ENCODE results near the gene CNPY2. TPM values are rescaled to one million over a fixed set of nuclear protein-coding genes. Genes with fewer than 3 reads are reported as not detected.

Gene CNPY2
- total and polyA plus RNA-seq, 2 of the 13 experiments (the other 11 are each of a cell fraction or from before 2014, with no cell fraction given) = 285 to 356 TPM

GRCh38 chr12:56267443-56268071 is 48.2 kb downstream of the CNPY2 start (continued):
- TF ChIP-seq AKAP8 (CRISPR knock-in tag; IDR thresholded peaks at IDR 0.05) (no peak), PAF1 (CRISPR knock-in tag; IDR thresholded peaks at IDR 0.05) (no peak), NFIC (IDR thresholded peaks at IDR 0.05; ENCODE audit: low read length) (no peak), HOMEZ (CRISPR knock-in tag; IDR thresholded peaks at IDR 0.05; ENCODE audit: low read depth) (no peak), ZNF574 (CRISPR knock-in tag; IDR thresholded peaks at IDR 0.05) (no peak), REL (CRISPR knock-in tag; conservative IDR thresholded peaks at IDR 0.05) (no peak), ZNF292 (CRISPR knock-in tag; IDR thresholded peaks at IDR 0.05; ENCODE audit: borderline replicate concordance, low read depth) (no peak), ZNF430 (CRISPR knock-in tag; IDR thresholded peaks at IDR 0.05) (peak; percentile 10; the same call in 1 of the 2 replicates), ZNF552 (CRISPR knock-in tag; IDR thresholded peaks at IDR 0.05; ENCODE audit: borderline replicate concordance) (no peak), CBX1 (IDR thresholded peaks at IDR 0.05; ENCODE audit: low read depth) (peak; percentile 11), CCDC6 (CRISPR knock-in tag; IDR thresholded peaks at IDR 0.05) (no peak), ARNT2 (CRISPR knock-in tag; IDR thresholded peaks at IDR 0.05; ENCODE audit: low read depth) (no peak), ZSCAN29 (CRISPR knock-in tag; conservative IDR thresholded peaks at IDR 0.05) (no peak), RXRB (CRISPR knock-in tag; IDR thresholded peaks at IDR 0.05; ENCODE audit: borderline replicate concordance) (peak; percentile 97), ZNF773 (CRISPR knock-in tag; IDR thresholded peaks at IDR 0.05; ENCODE audit: borderline replicate concordance) (no peak)
- TF ChIP-seq, protein P1, sequence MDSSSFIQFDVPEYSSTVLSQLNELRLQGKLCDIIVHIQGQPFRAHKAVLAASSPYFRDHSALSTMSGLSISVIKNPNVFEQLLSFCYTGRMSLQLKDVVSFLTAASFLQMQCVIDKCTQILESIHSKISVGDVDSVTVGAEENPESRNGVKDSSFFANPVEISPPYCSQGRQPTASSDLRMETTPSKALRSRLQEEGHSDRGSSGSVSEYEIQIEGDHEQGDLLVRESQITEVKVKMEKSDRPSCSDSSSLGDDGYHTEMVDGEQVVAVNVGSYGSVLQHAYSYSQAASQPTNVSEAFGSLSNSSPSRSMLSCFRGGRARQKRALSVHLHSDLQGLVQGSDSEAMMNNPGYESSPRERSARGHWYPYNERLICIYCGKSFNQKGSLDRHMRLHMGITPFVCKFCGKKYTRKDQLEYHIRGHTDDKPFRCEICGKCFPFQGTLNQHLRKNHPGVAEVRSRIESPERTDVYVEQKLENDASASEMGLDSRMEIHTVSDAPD (CRISPR knock-in tag; IDR thresholded peaks at IDR 0.05) = no peak
- TF ChIP-seq, protein P2, sequence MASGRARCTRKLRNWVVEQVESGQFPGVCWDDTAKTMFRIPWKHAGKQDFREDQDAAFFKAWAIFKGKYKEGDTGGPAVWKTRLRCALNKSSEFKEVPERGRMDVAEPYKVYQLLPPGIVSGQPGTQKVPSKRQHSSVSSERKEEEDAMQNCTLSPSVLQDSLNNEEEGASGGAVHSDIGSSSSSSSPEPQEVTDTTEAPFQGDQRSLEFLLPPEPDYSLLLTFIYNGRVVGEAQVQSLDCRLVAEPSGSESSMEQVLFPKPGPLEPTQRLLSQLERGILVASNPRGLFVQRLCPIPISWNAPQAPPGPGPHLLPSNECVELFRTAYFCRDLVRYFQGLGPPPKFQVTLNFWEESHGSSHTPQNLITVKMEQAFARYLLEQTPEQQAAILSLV (CRISPR knock-in tag; IDR thresholded peaks at IDR 0.05; ENCODE audit: borderline replicate concordance) = no peak
- TF ChIP-seq, protein P3, sequence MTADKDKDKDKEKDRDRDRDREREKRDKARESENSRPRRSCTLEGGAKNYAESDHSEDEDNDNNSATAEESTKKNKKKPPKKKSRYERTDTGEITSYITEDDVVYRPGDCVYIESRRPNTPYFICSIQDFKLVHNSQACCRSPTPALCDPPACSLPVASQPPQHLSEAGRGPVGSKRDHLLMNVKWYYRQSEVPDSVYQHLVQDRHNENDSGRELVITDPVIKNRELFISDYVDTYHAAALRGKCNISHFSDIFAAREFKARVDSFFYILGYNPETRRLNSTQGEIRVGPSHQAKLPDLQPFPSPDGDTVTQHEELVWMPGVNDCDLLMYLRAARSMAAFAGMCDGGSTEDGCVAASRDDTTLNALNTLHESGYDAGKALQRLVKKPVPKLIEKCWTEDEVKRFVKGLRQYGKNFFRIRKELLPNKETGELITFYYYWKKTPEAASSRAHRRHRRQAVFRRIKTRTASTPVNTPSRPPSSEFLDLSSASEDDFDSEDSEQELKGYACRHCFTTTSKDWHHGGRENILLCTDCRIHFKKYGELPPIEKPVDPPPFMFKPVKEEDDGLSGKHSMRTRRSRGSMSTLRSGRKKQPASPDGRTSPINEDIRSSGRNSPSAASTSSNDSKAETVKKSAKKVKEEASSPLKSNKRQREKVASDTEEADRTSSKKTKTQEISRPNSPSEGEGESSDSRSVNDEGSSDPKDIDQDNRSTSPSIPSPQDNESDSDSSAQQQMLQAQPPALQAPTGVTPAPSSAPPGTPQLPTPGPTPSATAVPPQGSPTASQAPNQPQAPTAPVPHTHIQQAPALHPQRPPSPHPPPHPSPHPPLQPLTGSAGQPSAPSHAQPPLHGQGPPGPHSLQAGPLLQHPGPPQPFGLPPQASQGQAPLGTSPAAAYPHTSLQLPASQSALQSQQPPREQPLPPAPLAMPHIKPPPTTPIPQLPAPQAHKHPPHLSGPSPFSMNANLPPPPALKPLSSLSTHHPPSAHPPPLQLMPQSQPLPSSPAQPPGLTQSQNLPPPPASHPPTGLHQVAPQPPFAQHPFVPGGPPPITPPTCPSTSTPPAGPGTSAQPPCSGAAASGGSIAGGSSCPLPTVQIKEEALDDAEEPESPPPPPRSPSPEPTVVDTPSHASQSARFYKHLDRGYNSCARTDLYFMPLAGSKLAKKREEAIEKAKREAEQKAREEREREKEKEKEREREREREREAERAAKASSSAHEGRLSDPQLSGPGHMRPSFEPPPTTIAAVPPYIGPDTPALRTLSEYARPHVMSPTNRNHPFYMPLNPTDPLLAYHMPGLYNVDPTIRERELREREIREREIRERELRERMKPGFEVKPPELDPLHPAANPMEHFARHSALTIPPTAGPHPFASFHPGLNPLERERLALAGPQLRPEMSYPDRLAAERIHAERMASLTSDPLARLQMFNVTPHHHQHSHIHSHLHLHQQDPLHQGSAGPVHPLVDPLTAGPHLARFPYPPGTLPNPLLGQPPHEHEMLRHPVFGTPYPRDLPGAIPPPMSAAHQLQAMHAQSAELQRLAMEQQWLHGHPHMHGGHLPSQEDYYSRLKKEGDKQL (CRISPR knock-in tag; IDR thresholded peaks at IDR 0.05; ENCODE audit: low read depth) = no peak

All from HepG2 (cell line).